Tibial nerve (tissue), 4 donors: Measurements from ENCODE around the gene SNX24.

ENCODE experiments used
- CTCF ChIP-seq, 5 experiments: fragments of 200-600 bp in 3 of 5; fragments of 450-650 bp in 2 of 5; sonication (generic) in 3 of 5; IDR thresholded peaks; one replicate each; pipeline ENCODE4 v1.5.1; 2016 to 2019; ENCODE audit warnings: antibody characterized with exemption in 5 of 5, mild to moderate bottlenecking in 3 of 5, moderate library complexity in 2 of 5
- EP300 ChIP-seq, 2 donors: sonication (generic); formaldehyde crosslinking; IDR thresholded peaks; one replicate each; pipeline ENCODE4 v1.6.1; 2017; ENCODE audit warnings: antibody characterized with exemption in 2 of 2, mild to moderate bottlenecking in 1 of 2
- POLR2A ChIP-seq, 2 donors: fragments of 450-650 bp; IDR thresholded peaks; one replicate each; pipeline ENCODE4 v1.6.1; 2017; ENCODE audit warnings: antibody characterized with exemption in 2 of 2, mild to moderate bottlenecking in 2 of 2, moderate library complexity in 2 of 2

- TF ChIP-seq CTCF (IDR thresholded peaks at IDR 0.05) (no peak), POLR2A (IDR thresholded peaks at IDR 0.05) (no peak), EP300 (IDR thresholded peaks at IDR 0.05) (no peak)
These were observed 71.1 kb downstream of the SNX24 start for GRCh38 chr5:122916490-122916889.
